ENCODE results near the gene CD300LF.

DNA sequence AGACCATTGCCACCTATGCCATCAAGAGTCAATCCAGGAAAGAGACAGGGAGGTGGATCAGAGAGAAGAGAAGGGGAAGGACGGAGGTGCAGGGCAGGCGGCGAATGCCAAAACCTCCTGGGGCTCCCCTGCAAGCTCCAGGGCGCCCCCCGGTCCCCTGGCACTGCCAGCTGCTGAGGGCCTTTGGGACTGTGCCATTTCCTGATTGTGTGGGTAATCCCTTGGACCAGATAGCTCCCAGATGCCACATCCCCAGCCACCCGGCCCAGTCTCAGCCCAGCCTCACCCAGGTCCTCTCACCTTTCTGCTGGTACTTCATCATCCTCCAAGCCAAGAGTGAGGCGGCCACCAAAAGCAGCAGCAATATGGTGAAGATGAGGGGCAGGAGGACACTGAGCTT, 14.7 kb downstream of the CD300LF start:
- TF ChIP-seq EP300 (IDR thresholded peaks at IDR 0.05; ENCODE audit: low read length) (no peak), FUS (optimal IDR thresholded peaks at IDR 0.05; ENCODE audit: low read depth, low read length) (no peak), TEAD2 (tag; IDR thresholded peaks at IDR 0.05) (no peak), MYC (IDR thresholded peaks at IDR 0.05; ENCODE audit: low read depth, low read length) (no peak), MYC (CRISPR knock-in tag; IDR thresholded peaks at IDR 0.05; ENCODE audit: borderline replicate concordance, low read depth) (no peak)
- TF ChIP-seq, protein P1, sequence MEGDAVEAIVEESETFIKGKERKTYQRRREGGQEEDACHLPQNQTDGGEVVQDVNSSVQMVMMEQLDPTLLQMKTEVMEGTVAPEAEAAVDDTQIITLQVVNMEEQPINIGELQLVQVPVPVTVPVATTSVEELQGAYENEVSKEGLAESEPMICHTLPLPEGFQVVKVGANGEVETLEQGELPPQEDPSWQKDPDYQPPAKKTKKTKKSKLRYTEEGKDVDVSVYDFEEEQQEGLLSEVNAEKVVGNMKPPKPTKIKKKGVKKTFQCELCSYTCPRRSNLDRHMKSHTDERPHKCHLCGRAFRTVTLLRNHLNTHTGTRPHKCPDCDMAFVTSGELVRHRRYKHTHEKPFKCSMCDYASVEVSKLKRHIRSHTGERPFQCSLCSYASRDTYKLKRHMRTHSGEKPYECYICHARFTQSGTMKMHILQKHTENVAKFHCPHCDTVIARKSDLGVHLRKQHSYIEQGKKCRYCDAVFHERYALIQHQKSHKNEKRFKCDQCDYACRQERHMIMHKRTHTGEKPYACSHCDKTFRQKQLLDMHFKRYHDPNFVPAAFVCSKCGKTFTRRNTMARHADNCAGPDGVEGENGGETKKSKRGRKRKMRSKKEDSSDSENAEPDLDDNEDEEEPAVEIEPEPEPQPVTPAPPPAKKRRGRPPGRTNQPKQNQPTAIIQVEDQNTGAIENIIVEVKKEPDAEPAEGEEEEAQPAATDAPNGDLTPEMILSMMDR (IDR thresholded peaks at IDR 0.05 in 2 of 3, conservative IDR thresholded peaks at IDR 0.05 in 1 of 3; ENCODE audit: insufficient read depth in 2 of 3, low read depth in 1 of 3, low read length in 3 of 3): no peak

All from K562 (cell line).